Activated effector memory CD4-positive, alpha-beta T cell treated with anti-CD3 and anti-CD28 coated beads, Interleukin-2, amount 50 U/mL, for 16 hours (primary cell): ENCODE results near the gene ZFYVE28.
A peak's percentile ranks its signal among the peaks of the same experiment; 100 is the strongest.

Experiments used
- DNase-seq: peaks from one replicate; pipeline ENCODE4 v3.0.0-alpha.2; 2020

The ZFYVE28 gene

GRCh38 chr4:2256156-2256731, 162.2 kb downstream of the ZFYVE28 start:
- DNase-seq: peak; percentile 60

DNA sequence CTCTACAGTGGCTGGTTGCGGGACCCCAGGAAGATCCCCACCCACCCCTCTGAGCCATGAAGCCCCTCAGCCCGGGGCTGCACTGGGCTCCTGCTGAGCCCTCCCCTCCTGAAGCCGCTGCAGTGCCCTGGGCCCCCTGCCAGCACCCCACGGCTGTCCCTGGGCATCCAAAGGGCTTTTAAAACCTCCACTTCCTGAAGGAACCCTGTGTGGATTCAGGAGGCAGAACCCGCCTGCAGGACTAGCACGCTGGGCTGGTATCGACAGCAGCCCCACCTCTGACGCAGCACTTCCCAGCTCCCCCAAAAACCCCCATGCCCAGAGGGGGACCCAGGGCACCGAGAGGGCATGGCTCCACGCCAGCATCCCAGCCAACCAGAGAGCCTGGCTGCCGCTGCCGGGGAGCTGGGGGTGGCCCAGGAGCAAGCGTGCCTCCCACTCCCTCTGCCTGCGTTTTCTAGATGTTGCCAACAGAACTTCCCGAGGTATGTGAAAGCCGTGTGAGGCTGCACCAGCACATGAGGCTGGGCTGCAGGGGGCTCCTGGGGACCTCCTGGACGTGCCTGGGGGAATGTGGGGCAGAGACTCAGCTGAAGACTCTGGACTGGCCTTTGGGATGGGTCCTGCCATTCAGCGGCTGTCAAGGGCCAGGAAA, 162.8 kb downstream of the ZFYVE28 start:
- DNase-seq: peak; percentile 51

- peak; percentile 50 for DNase-seq
Measured at GRCh38 chr4:2254665-2255500, 163.6 kb downstream of the ZFYVE28 start.

- no peak for DNase-seq
Measured at GRCh38 chr4:2253160-2254084, 165.0 kb downstream of the ZFYVE28 start.

DNA sequence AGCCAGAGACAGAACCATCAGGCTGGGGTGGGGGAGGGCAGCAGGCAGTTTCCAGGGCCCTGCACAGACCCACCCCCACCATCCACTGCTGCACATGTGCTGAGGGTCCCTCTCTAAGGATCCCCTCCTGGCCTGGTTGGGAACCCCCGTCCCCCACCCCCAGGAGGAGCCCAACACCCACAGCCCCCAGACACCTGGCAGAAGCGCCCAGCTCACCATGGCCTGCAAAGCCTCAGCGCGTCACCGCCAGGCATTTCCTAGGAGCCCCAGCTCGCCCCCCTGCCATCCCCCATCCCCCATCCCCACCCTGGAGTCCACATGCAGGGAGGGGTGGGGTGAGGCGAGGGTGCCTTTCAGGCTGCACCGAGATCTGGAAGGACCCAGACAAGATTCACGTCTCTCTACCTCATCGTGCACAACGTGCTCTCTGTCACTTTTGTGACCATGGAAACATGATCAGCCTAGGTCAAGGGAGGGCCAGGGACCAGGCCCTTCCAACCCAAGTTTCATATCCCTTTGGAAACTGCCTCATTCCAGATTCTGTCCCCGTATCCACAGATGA, 165.8 kb downstream of the ZFYVE28 start:
- no peak for DNase-seq

- no peak for DNase-seq
Measured at GRCh38 chr4:2251795-2252529, 166.5 kb downstream of the ZFYVE28 start.

DNA sequence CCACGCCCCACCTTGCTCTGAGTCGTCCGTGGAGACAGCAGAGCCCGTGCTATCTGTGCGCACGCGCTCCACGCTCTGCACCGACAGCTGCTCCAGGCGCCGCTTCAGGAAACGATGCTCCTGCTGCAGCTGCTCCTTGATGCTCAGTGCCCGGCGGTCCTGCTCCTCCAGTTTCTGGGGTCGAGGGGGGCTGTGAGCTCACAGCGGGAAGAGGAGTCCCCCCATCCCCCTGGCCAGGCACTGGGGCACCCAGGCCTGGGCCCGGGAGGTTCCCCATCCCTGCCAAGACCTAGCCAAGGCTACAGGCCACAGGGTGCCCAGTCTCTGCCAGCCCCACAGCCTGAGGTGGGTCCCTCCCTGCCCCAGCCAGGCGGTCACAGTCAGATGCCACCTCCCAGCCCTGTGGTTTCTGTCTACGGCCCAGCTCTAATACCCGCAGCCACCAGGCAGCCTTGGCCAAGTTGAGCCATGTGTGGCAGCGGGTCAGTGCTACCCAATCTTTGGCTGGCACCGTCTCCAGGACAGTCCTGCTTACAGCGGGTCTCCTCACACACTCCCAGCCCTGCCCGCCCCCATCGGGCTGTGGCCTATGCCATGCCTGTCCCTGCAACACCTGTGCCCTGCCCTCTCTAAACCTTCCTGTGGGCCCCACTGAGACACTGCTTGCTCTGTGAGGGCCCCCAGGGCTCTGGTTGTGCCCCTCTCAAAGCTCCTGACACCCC, 167.2 kb downstream of the ZFYVE28 start:
- peak; percentile 59 for DNase-seq

- DNase-seq: peak; percentile 60
Measured at GRCh38 chr4:2250357-2251072, 167.9 kb downstream of the ZFYVE28 start.

DNA sequence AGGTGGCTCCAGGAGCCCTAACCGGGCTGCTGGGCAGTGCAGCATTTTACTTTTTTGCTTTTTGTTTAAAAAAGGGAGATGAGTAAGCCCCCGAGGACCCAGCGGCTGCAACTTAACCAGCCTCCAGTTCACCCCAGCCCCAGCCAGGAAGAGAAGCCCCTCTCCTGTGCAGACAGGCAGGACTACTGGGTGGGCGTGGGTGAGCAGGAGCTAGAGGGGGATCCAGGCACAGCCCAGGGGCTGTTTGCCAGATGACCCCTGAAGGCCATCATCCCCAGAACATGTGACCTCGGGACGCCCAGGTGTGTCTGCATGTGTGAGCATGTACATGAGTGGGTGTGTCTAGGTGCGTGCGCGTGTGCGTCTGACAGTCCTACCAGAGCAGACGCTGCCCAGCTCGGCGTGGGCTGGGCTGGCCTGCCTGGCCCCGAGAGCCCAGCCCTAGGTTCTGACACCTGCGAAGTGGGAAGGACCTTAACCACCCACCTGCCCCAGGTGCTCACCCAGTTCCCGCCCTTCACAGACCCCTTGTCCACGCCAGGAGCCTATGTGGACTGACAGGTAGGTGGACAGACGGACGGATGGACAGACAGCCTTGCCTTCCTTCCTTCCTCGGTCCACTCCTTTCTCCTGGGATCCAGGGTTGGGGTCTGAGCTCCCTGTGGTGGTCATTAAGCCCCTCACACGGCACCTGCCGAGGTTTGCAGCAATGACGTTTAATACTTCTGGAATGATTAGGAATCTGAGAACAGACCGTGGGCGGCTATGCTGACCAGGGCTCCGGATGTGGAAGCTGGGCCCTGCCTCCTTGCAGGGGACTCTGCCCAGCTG, 168.7 kb downstream of the ZFYVE28 start:
- DNase-seq: no peak

DNA sequence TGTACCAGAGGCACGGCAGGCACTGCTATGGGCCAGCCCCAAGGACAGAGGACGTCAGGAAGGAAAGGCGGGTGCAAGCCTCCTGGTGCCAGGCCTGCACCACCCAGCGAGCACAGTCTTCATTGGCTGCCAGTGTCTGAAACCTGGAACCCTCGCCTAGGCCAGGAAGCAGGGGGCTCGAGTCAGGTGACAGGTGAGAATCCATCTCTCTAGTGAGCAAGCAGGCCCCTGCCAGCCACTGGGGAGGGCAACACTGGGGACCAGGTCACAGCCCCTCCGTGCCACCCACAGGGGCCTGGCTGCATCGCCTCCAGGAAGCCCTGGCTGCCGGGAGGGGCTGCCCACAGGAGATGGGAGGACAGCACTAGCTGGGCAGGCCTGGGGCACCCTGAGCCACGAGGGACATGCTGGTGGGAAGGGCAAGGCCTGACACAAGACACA, 169.6 kb downstream of the ZFYVE28 start:
- DNase-seq: peak; percentile 61

GRCh38 chr4:2248044-2248780, 170.2 kb downstream of the ZFYVE28 start:
- peak; percentile 58 for DNase-seq

- DNase-seq: peak; percentile 61
Measured at GRCh38 chr4:2247128-2248043, 171.1 kb downstream of the ZFYVE28 start.

GRCh38 chr4:2246384-2247127, 171.9 kb downstream of the ZFYVE28 start:
- peak; percentile 62 for DNase-seq

GRCh38 chr4:2245787-2246275, 172.6 kb downstream of the ZFYVE28 start:
- DNase-seq: no peak

DNA sequence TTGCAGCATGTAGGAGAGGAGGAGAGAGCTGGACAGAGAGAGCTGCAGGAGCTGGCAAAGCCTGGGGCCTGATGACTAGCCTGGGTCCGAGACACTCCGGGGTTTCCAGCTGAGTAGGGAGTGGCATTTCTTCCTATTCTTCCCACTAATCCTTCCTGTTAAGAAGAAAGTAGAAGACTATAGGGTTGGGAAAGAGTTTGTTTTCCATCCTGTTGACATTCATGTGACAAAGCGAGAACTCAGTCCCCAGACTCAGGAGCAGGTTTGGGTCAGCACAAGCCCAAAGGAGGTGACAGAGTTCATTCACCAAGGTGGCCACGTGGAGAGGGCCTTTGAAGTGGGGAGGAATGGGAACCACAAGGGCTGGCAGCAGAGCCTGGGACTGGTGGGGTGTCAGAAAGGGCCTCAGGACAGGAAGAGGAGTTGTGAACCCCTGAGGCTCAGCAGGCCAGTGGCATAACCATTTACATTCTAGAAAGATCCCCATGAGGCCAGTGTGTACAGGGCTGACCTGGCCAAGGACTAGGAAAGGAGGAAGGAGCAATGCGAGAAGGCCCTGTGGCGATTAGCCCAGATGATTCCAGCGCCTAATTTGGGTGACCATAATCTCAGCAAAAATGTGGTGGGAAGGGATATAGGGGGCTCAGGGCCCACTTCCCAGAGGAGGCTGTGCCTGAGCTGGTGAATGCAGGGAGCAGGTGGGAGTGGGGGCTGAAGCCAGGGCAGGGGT, 173.2 kb downstream of the ZFYVE28 start:
- peak; percentile 61 for DNase-seq
